ENCODE results near the gene WRAP73.
"Not testable (repeated sequence)": the region's sequence is repeated elsewhere in the genome, so short reads cannot be mapped to it uniquely, and the experiment has no call there.

Gene WRAP73

DNA sequence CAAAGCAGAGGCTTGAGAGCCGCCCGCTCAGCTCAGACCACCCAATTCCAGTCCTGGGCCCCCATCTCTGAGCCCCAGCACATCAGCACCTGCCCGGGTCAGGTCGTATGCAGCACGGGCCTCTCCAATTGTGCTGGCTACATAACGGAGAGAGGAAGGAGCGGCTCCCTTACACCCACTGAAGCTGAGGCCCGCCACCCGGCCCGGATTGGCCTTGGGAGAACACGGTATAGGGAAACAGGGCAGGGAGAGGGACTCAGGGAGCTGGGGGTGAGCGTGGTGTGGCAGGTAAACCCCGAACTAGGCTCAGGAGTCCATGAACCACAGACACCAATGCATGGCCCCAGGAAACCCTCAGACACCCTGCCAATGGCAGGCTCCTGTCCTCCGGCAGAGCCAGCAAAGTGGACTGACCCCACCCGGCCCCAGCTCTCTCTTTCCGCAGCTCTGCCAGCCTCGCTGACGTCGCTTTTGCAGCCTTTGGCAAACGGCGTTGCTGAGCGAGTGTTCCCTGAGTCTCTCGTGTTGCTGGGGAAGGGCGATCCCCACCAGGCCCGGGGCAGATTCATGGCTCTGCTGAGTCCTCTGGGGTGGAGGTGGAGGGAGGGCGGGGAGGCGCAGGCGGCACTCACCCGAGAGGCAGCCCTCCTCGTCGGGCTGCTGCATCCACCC lies 55.1 kb downstream of the WRAP73 start:
- DNase-seq: no peak

DNA sequence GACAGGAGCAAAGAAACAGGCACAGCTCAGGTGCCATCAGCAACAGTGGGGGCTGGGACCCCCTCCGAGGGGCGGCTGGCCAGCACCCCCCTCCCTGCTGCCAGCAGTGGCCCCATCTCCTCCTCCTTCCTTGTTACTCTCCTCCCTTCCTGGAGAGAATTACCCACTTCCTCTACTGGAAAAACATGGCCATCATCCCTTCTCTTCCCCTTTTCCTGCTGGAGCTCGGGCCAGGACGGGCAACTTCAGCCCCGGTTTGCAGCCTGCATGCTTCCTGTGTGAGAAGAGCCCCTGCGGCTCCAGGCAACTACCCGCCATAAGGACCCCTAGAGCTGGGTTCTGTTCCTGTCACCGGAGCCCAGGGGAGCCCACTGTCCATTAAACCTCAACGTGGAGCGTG lies 56.2 kb downstream of the WRAP73 start:
- no peak for DNase-seq

DNA sequence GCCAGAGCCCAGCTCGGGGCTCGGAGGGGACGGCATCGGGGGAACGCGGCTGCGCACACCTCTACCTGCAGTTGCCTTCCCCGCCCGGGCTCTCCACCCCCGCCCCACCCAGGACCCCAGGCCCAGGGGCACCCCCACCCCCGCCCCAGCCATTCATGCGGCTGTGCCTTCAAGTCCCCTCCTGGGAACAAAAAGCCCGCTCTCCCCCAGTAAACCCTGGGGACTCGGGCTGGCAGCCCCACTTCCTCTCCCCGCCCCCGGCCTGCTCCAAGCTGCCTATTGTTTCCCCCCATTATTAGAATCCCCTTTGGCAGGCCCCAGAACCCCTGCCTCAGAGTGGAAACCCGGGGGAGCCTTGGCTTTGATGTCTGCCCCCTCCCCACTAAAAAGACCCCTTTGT lies 56.6 kb downstream of the WRAP73 start:
- no peak for DNase-seq

DNA sequence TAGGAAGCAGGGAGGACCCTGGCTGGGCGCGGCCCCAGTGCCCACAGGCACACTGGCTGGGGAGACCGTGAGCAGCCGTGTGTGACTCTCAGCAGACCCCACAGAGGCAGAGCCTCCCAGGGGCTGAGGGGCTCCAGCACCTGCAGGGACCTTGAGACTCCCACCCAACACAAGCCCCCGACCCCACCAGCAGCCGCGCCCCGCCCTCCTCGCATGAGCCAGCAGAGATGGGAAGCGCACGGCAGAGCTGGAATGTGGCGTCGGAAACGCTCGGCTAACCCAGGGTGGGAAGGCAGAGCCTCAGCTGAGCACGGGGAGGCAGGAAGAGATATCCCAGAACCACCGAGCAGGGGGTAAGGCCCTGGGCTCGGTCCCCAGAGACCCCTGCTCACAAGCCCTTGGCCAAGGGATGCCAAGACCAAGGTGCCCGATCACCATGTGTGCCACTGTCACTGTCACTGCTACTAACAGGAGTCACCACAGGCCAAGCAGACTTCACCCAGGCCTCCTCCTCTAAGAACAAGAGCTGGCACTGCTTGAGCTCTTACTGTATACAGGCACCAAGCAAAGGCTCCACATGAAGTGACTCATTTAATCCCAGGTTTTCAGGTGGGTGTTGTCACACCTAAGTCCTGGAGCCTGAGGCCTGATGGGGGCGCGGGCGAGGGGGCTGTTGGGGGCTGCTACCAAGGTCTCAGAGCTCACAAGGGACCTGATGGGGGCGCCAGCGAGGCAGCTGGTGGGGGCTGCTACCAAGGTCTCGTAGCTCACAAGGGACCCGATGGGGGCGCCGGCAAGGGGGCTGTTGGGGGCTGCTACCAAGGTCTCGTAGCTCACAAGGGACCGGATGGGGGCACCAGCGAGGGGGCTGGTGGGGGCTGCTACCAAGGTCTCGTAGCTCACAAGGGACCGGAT lies 58.7 kb downstream of the WRAP73 start:
- no peak for DNase-seq

DNA sequence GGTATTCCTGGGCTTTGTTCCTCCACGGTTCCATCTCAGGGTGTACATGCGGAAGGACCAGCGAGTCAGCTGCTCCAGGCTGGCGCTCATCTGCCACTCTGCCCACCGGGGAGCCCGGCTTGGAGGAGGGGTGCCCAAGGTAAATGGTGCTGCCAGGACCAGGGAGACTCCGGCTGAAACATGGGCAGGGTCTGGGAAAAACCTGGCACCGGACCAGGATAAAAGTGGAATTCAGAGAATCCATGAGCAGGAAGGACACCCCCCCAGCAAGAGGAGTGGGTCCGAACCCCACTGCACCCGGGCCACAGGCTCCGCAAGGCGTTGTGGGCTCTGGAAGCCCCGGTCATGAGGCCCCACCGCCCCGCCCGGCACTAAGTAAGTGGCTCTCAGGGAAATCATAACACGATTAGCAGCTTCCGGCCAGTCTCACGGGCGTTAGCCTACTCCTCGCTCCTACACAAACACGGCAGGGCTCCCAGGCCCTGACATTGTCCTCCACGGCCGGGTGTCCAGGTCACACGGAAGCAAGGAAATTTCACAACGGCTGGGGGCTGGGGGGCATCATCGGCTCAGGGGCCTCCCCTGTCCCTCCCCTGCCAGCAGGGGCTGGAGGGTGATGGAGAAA lies 59.7 kb downstream of the WRAP73 start:
- DNase-seq: no peak

DNA sequence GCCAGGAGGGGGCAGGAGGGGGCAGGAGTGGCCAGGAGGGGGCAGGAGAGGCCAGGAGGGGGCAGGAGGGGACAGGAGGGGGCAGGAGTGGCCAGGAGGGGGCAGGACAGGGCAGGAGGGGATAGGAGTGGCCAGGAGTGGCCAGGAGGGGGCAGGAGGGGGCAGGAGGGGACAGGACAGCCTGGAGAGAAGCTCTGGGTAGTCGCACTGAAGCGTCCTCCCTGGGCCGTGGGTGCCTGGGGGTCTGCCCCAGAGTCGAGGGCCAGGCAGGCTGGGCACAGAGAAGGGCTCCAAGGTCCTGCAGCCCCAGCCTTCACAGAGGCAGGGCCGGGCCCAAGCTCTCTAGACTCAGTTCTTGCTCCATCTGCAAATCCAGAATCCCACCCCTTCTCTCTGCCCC lies 61.5 kb downstream of the WRAP73 start:
- no peak for DNase-seq

DNA sequence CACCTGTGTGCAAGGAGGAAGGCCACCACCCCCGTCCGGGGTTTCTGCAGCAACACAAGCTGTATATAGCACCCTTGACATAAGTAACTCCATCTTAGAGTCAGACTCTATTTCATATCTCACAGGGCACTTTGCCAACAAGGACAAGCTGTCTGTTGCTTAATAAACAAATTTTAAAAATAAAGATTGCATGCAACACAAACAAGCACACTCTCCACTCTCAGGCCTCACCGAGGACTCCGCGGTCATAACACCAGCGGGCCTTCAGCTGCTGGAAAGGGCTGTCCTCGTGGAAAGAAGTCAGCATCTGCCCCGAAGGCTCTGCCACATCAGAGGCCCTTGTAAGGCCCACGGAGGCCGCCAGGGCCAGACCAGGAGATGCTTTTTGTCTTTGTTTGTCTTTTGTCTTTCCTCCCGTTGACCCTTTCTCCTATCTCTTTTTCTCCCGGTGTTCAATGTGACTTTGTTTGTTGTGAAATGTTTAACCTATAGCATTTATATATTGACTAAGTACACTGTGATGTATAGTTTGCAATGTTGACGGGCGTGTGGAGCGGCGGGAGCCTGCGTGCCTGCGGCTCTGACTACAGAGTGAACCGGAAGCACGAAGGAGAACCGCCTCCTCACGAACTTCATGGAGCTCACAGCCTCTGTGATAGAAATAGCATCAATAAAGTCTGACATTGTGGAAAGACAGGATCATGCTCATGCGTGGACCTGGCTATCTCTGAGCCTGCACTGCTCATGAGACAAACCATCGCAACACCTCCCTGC lies 62.7 kb downstream of the WRAP73 start:
- no peak for DNase-seq

DNA sequence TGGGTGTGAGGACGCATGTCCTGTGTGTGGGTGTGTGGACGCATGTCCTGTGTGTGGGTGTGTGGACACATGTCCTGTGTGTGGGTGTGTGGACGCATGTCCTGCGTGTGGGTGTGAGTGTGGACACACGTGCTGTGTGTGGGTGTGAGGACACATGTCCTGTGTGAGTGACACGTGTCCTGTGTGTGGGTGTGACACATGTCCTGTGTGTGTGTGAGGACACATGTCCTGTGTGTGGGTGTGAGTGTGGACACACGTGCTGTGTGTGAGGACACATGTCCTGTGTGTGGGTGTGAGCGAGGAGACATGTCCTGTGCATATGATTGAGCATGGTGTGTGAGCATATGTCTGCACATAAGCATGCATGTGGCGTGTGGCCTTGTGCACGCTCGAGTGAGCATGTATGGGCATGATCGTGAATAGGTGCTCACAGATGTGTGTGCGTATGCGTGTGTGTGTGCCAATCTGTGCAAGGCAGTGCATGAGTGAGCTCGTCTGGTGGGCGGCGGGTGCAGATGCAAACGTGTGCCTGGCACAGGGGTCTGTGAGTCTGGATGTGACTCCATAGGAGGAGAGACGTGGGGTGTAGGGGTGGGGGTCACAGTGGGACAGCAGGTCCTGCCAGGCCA lies 63.8 kb downstream of the WRAP73 start:
- no peak for DNase-seq

DNA sequence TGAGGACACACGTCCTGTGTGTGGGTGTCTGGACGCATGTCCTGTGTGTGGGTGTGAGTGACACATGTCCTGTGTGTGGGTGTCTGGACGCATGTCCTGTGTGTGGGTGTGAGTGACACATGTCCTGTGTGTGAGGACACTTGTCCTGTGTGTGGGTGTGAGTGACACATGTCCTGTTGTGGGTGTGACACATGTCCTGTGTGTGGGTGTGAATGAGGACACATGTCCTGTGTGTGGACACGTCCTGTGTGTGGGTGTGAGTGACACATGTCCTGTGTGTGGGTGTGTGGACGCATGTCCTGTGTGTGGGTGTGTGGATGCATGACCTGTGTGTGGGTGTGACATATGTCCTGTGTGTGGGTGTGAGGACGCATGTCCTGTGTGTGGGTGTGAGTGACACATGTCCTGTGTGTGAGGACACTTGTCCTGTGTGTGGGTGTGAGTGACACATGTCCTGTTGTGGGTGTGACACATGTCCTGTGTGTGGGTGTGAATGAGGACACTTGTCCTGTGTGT lies 64.5 kb downstream of the WRAP73 start:
- not testable (repeated sequence) for DNase-seq

DNA sequence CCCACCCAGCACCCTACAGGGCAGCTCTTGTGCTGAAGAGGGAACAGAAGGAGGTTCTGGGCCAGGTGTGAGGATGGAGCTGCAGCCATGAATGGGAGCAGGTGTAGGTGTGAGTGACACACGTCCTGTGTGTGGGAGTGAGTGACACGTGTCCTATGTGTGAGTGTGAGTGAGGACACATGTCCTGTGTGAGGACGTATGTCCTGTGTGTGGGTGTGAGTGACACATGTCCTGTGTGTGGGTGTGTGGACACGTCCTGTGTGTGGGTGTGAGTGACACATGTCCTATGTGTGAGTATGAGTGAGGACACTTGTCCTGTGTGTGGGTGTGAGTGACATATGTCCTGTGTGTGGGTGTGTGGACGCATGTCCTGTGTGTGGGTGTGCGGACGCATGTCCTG lies 65.0 kb downstream of the WRAP73 start:
- DNase-seq: no peak

DNA sequence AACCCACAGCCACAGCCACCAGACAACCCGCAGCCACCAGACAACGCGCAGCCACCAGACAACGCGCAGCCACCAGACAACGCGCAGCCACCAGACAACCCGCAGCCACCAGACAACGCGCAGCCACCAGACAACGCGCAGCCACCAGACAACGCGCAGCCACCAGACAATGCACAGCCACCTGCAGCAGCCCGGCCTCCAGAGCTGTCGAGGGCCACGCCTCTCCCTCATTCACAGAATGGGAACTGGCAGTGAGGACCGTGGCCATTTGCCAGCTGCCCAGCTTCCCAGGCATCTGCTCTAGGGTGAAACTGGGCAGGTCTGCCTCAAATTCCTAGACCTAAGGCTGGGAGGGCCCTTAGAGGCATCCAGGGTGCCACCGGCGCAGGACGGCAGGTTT lies 66.2 kb downstream of the WRAP73 start:
- DNase-seq: not testable (repeated sequence)

DNA sequence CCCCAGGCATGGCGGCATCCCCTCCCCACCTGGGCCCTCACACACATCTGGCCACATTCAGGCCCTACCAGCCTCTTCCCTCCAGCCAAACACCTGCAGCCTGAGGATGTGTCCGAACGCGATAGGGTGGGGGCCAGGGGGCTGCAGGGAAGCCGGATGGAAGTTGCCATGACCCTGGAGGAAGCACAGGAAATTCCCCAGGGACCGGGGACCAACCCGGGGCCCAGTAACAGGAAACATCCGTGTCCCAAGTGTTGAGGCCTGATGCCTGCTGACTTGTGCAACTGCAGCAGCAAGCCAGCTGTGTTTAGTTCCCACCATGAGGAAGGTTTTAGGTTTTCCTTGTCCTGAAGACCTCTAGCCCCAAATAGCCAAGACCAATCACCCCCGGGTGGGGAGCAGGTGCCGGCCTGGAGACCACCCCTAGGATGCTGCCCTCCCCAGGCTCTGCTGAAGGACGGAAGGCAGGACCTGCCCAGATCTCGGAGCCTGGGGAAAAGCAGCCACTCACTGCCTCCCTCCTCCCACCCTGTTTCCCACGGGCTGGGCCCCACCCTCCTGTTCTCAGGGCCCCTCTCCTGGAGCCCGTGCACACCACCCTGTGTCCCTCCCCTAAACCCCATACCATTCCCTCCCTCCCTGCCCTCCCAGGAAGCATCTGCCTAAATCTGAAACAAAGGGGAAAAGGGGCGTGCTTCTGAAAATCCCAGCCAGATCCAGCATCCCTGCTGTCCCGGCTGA lies 68.4 kb downstream of the WRAP73 start:
- DNase-seq: no peak
